T-helper 2 cell treated with Interferon-gamma antibody and Interleukin-4, amounts not matched to agents 5 μg/mL and 100 μg/mL, for 36 hours (primary cell): ENCODE measurements around the gene BACH2.

Experiments used
- DNase-seq: peaks from one replicate; pipeline ENCODE4 v3.0.0; 2021; ENCODE audit warnings: low spot score
- H3K27ac Mint-ChIP-seq: one replicate; pipeline ENCODE4 v1.8.0; 2021; ENCODE audit warnings: mild to moderate bottlenecking, mixed read lengths
- H3K27me3 Mint-ChIP-seq: one replicate; pipeline ENCODE4 v1.8.0; 2021; ENCODE audit warnings: low read depth, mixed read lengths
- H3K36me3 Mint-ChIP-seq: one replicate; pipeline ENCODE4 v1.8.0; 2021; ENCODE audit warnings: low read depth, mixed read lengths
- H3K4me1 Mint-ChIP-seq: one replicate; pipeline ENCODE4 v1.8.0; 2021; ENCODE audit warnings: low read depth, mixed read lengths
- H3K4me3 Mint-ChIP-seq: one replicate; pipeline ENCODE4 v1.8.0; 2022; ENCODE audit warnings: mild to moderate bottlenecking, moderate library complexity, mixed read lengths
- H3K9me3 Mint-ChIP-seq: one replicate; pipeline ENCODE4 v1.8.0; 2021; ENCODE audit warnings: mixed read lengths

BACH2 gene

DNA sequence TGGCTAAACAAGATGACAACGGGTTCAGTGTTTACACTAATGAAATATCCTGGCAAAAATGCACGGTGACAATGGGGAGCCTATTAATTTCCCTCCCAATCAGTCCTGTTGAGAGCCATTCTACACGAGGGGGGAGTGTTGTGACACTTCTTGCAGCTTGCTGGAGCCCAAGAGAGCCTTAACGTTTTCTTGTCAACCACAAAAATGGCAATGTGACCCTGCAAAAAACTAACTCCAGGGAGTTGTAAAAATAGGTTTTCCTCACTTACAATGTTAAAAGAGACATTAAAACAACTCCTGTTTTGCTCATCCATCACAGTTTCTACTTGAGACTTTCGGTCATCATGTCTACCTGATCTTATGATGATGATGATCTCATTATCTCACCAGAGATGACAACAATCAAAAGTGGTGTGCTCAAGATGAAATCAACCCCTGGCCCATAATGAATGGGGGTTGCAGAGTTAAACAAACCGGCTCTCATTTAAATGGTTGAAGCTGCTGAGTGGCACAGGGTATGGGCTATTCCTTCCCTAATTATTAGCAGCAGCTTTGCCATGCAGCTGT, 344.5 kb downstream of the BACH2 start:
- Mint-ChIP-seq H3K27ac (peak overlapping the region; percentile 78), H3K36me3 (peaks cover 42% of the 10 kb centered on the region), H3K4me1 (peaks cover 65% of the 10 kb centered on the region)

DNA sequence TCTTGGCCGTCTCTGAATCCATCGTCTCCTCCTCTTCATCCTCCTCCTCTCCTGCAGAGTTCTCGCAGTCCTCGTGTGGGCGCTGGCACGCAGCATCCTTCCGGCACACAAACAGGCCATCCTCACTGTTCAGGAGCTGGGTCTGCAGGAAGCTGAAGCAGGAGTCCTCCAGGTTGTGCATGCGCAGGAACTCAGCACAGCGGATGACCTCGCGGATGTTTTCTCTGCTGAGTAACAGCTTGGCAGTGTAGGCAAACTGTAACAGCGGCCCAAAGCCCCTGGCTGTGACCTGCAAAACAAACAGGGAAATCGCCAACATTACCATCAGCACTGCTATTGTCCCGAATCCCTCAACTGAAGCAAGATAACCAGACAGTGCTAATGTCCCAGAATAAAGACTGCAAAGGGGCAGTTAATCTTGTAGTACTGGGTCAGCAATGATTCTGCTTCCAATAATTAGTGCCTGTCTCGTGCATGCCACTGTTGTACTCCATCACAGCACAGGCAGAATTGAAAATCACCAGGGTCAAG, 345.0 kb downstream of the BACH2 start:
- Mint-ChIP-seq H3K27me3 (no peaks in the 10 kb centered on the region), H3K4me1 (peaks cover 62% of the 10 kb centered on the region), H3K4me3 (peak overlapping the region; percentile 70), H3K36me3 (peaks cover 45% of the 10 kb centered on the region), H3K9me3 (no peaks in the 10 kb centered on the region), H3K27ac (peak overlapping the region; percentile 78)
- DNase-seq: no peak

More for the DNA sequence above, 344.5 kb downstream of the BACH2 start:
- no peaks in the 10 kb centered on the region for H3K27me3 Mint-ChIP-seq
- no peaks in the 10 kb centered on the region for H3K9me3 Mint-ChIP-seq
- DNase-seq: peak; percentile 37
- H3K4me3 Mint-ChIP-seq: peak overlapping the region; percentile 70

GRCh38 chr6:89950879-89951391, 345.7 kb downstream of the BACH2 start:
- no peak for DNase-seq
- H3K4me1 Mint-ChIP-seq: peaks cover 56% of the 10 kb centered on the region
- H3K27ac Mint-ChIP-seq: peak overlapping the region; percentile 41
- H3K36me3 Mint-ChIP-seq: peaks cover 45% of the 10 kb centered on the region
- H3K9me3 Mint-ChIP-seq: no peaks in the 10 kb centered on the region
- no peak overlapping the region for H3K4me3 Mint-ChIP-seq
- H3K27me3 Mint-ChIP-seq: no peaks in the 10 kb centered on the region

DNA sequence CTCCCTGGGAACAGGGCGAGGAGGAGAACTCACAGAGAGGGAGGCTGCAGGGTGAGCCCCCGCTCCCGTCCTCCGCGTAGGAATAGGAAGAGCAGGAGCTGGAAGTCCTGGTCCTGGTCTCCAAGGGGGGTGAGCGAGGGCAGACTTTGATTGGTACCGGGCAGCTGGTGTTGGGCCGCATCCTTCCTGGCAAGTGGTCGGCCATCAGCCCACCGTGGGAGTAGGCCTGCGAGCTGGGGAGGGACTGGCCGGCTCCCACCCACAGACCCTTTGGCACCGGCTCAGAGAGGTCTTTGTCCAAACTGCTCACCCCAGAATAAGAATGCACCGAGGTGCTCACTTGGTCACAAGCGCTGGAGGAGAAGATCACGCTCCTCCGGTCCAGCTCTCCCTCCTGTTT, 346.2 kb downstream of the BACH2 start:
- no peak overlapping the region for H3K27ac Mint-ChIP-seq
- H3K4me1 Mint-ChIP-seq: peaks cover 55% of the 10 kb centered on the region
- no peaks in the 10 kb centered on the region for H3K9me3 Mint-ChIP-seq

GRCh38 chr6:89948876-89949275, 347.8 kb downstream of the BACH2 start:
- peaks cover 50% of the 10 kb centered on the region for H3K36me3 Mint-ChIP-seq
- H3K4me1 Mint-ChIP-seq: peaks cover 49% of the 10 kb centered on the region

More for the DNA sequence above, 346.2 kb downstream of the BACH2 start:
- Mint-ChIP-seq H3K36me3 (peaks cover 45% of the 10 kb centered on the region), H3K27me3 (no peaks in the 10 kb centered on the region), H3K4me3 (no peak overlapping the region)
- DNase-seq: no peak

GRCh38 chr6:89944826-89945407, 351.7 kb downstream of the BACH2 start:
- Mint-ChIP-seq H3K4me1 (peaks cover 32% of the 10 kb centered on the region), H3K9me3 (peaks cover 6% of the 10 kb centered on the region), H3K4me3 (no peak overlapping the region), H3K27ac (no peak overlapping the region), H3K27me3 (no peaks in the 10 kb centered on the region), H3K36me3 (peaks cover 44% of the 10 kb centered on the region)
- DNase-seq: no peak

More at GRCh38 chr6:89948876-89949275, 347.8 kb downstream of the BACH2 start:
- Mint-ChIP-seq H3K9me3 (peaks cover 6% of the 10 kb centered on the region), H3K4me3 (no peak overlapping the region), H3K27me3 (no peaks in the 10 kb centered on the region), H3K27ac (no peak overlapping the region)
- DNase-seq: no peak

DNA sequence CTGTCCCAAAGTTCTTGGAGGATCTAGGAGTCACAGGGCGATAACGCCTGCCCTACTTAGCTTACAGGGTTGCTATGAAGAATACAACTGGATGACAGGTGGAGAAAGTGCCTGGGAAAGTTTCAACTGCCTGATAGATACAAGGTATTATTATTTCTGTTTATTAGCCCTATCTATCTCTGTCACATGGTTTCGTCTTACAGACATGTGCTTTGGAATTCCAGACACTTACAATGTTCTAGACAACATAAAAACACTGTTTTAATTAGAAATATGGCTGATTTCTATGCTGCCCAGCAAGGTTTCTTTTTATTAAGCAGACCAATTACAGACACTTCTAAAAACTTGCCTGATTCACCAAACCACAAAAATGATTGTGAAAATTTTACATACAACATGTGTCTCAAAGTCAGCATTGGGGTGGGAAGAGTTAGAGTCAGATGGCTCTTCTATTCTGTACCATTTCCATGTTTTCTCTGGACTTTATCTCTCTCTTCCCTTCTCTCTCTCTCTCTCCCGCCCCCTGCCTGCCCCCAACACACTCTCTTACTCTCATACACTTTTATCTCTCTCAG, 352.4 kb downstream of the BACH2 start:
- Mint-ChIP-seq H3K4me3 (no peak overlapping the region), H3K27me3 (no peaks in the 10 kb centered on the region), H3K27ac (no peak overlapping the region), H3K4me1 (peaks cover 26% of the 10 kb centered on the region), H3K9me3 (peaks cover 6% of the 10 kb centered on the region), H3K36me3 (peaks cover 39% of the 10 kb centered on the region)
- DNase-seq: no peak

GRCh38 chr6:89942601-89943000, 354.0 kb downstream of the BACH2 start:
- Mint-ChIP-seq H3K4me3 (no peak overlapping the region), H3K4me1 (peaks cover 28% of the 10 kb centered on the region), H3K36me3 (peaks cover 43% of the 10 kb centered on the region), H3K9me3 (peaks cover 6% of the 10 kb centered on the region), H3K27ac (no peak overlapping the region), H3K27me3 (no peaks in the 10 kb centered on the region)
- no peak for DNase-seq

DNA sequence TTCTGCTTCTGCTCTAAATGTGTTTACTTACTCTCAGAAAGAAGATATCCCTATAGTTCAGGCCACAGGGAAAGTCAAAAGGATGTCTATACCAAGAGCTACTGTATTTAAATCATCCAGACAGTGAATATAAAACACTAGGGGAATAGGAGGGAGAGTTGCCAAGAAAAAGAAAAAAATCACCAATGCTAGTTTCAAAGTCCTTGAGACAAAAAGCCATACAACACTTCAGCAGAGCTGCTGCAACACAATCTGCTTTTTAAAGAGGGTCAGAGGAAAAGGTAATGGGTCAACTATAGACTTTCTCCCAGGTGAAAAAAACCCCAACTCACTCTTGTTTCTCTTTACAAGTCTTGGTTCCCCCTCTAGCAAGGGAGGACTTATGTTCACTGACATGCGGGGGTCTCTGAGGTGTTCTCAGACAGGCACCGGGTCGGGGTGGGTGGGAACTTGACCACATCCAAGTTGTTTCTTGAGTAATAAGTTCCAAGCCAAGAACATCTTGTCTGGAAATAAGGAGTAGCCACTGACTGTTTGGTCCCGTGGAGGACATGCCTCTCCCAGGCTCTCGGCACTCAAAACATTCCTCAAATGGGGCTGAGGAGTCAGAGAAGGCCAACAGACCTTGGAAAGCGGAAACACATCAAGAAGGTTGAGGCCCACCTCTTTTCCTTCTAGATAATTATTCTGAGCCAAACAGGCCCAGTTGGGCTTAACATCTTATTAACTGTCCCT, 354.7 kb downstream of the BACH2 start:
- Mint-ChIP-seq H3K4me3 (no peak overlapping the region), H3K9me3 (peaks cover 6% of the 10 kb centered on the region), H3K36me3 (peaks cover 39% of the 10 kb centered on the region), H3K4me1 (peaks cover 28% of the 10 kb centered on the region), H3K27ac (no peak overlapping the region), H3K27me3 (no peaks in the 10 kb centered on the region)
- DNase-seq: no peak

DNA sequence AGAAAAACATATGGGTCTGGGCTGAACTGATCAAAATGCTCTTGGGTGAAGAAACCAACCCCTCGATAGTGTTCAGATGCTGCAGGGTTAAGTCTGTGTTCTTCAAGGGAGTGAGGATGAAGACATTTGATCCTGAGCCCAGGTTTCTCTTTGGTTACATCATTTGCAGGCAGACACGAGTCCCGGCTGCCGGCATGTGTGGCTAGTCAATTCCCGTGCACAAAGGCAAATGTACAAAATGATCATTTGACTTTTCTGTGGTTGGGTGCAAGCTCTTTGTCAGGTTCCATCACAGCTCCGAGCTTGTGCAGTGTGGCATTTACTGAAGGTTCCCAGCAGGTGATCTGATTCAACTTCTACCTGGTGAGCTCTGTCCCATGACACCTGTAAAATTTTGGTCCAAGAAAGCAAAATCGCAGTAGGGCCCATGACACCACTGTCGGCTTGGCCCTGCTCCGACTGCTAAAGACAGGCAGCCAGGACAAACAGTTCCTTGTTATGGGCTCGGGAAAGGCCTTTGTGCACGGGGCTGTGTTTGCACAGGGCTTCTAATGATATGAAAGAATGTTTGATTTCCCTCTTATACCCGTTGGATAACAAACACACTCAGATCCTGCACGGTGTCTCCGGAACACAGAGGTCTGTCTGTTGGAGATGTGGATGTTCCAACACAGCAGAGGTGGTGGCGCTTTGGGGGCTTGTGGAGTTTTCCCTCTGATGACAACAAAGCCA, 355.4 kb downstream of the BACH2 start:
- H3K9me3 Mint-ChIP-seq: peaks cover 6% of the 10 kb centered on the region
- no peak overlapping the region for H3K27ac Mint-ChIP-seq
- no peaks in the 10 kb centered on the region for H3K27me3 Mint-ChIP-seq
- H3K4me1 Mint-ChIP-seq: peaks cover 25% of the 10 kb centered on the region
- no peak overlapping the region for H3K4me3 Mint-ChIP-seq
- DNase-seq: no peak
- peaks cover 40% of the 10 kb centered on the region for H3K36me3 Mint-ChIP-seq

DNA sequence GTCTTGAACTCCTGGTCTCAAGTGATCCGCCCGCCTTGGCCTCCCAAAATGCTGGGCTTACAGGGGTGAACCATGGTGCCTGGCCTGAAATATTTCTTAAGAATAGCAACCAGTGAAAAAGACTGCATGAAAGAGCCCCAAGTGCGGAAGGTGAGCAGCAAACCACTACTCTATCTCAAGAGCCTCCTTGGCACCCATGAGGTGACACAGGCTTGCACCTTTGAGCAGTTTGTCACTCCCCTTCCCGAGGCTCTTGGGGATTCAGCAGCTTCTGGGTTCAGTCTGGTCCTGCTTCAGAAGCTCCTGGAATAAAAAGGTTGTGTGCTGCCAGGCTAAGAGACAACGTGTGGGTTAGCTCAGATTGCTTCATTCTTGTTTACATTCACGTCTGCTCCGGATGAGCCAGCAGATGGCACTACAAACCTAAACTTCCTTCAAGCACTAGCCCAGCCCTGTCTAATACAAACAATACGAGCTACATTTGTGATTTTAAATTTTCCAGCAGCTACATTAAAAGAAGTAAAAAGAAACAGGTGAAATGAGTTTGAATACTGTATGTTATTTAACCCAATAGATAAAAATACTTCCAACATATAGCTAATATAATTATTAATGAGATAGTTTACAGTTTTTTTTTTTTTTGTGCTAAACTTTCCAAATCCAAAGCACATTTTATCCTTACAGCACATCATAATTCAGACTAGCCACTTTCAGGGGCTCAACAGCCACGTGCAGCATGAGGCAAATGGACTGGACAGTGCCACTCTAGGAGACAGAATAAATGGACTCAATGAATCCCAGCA, 356.2 kb downstream of the BACH2 start:
- peak; percentile 56 for DNase-seq
- H3K4me3 Mint-ChIP-seq: no peak overlapping the region

GRCh38 chr6:89939144-89939543, 357.5 kb downstream of the BACH2 start:
- DNase-seq: no peak
- no peak overlapping the region for H3K27ac Mint-ChIP-seq
- H3K4me1 Mint-ChIP-seq: peaks cover 12% of the 10 kb centered on the region
- peaks cover 29% of the 10 kb centered on the region for H3K36me3 Mint-ChIP-seq
- no peaks in the 10 kb centered on the region for H3K27me3 Mint-ChIP-seq
- no peak overlapping the region for H3K4me3 Mint-ChIP-seq
- H3K9me3 Mint-ChIP-seq: no peaks in the 10 kb centered on the region

More for the DNA sequence above, 356.2 kb downstream of the BACH2 start:
- Mint-ChIP-seq H3K27ac (no peak overlapping the region), H3K9me3 (peaks cover 6% of the 10 kb centered on the region), H3K4me1 (peaks cover 22% of the 10 kb centered on the region), H3K36me3 (peaks cover 34% of the 10 kb centered on the region), H3K27me3 (no peaks in the 10 kb centered on the region)

DNA sequence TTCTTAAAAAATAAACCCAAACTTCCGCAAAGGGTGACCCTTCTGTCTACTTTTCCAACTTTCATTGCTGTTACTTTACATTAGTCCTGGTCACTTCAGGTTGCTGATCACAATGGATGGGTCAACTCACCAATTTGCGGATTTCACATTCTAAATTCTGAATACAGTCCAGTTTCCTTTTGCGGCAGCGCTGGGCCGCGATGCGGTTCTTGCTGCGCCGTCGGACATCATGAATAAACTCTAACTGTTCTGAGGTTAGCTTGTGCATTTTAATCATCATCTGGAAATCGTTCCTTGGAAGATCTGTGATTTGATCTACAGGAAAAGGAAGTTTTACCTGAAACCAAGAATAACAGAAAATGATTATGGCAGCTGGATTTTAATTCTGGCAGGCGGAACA, 358.6 kb downstream of the BACH2 start:
- no peaks in the 10 kb centered on the region for H3K9me3 Mint-ChIP-seq
- peaks cover 33% of the 10 kb centered on the region for H3K36me3 Mint-ChIP-seq
- H3K27ac Mint-ChIP-seq: no peak overlapping the region
- H3K27me3 Mint-ChIP-seq: no peaks in the 10 kb centered on the region
- H3K4me1 Mint-ChIP-seq: peaks cover 12% of the 10 kb centered on the region
- DNase-seq: no peak
- H3K4me3 Mint-ChIP-seq: no peak overlapping the region
